HPDE6-E6E7 (cell line): ENCODE measurements around the gene SEMA6A.
A peak's percentile ranks its signal among the peaks of the same experiment; 100 is the strongest.

Experiments used
- DNase-seq: peaks from one replicate; pipeline ENCODE4 v3.0.0; 2011; ENCODE audit warnings: missing footprints; ENCODE audit errors: extremely low spot score

The SEMA6A gene

DNA sequence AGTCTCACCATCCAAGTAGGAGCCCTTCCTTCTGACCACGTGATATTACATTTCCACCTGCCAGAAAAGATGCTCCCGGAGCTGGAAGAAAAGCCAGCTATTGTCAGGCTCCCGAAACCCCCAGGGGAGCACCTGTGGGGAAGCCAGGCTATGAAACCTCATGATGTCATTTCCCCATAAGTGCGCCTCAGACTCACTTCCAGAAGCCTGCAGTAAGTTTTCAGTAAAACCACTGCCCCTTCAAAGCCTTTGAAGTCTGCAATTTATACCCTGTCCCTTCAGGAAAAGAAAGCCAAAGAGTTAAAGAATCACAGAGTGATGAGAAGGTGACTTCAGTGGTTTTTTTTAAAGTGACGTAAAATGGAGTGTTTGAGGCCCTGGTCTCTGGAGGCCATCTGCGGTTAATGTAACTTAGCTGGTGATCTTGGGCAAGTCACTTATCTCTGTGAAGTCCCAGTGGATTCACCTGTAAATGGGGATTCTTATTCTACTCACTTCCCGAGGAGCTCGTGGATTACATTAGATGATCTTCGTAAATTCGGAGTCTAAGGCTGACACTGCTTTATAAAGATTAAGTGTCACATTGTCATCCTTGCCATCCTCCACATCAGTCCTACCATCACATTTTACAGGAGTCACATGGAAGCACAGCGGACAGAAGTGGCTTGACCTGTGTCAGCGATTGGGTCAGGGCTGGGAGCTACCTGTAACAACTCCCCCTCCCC is 2.6 kb upstream of the SEMA6A start:
- no peak for DNase-seq

DNA sequence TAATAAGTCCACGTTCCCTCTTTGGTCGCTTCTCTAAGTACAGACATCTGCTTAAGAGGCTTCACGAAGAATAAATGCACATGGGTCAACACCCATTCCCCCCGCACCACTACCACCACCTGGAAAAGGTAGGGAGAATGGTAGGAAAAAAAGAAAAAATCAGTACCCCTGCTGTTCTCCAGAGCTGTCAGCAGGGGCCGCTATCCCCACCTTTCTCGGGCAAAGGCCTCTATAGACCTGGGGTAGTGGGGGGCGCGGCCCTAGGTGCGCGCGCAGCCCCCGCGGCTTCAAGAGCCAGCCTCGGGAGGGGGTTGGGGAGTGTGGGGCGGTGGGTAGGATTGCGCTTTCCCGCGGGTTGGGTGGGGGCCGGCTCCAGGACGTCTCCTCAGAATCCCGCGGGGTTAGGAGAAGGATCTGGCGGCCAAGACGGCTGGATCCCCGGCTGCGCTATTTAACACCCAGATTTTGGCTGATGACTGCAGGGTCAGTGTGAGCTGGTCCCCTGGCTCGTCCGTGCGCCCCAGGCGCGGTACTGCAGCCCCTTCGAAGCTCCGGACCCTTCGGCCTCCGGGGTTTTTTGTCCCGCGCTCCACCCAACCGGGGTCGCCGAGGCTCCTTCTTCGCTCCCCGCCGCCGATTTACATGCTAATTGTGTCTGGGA is 1.6 kb upstream of the SEMA6A start:
- DNase-seq: peak; percentile 54

DNA sequence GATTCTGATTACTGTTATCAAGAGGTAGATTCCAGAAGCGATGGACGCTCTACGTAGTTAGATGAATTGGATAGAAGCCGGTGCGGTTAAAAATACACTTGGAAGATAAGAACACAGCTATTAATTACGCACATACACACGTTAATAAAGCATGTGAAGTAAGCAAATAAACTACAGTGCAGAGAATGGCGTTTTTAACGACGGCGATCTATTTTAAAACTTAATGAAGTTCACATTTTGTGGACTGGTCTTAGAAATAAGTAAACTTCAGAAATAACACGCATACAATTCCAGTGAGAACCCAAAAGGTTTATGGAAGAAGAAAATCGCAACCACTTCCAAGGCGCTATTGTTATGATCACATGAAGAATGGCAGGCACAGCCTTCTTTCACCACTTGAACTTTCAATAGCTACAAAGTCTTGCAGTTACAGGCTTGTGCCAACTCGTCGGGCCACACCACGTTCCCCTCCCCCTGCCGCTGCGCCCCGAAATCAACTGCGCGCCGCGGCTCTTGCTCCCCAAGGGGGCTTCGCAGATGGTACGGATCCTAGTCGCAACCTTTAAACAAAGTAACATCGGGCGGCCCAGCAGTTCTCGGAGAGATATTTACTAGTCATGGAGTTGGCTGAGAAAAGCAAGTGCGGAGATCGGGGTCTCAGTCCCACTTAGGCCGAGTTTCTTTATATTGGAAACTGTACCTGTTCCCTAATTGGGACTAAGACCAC is 866 bp upstream of the SEMA6A start:
- no peak for DNase-seq

DNA sequence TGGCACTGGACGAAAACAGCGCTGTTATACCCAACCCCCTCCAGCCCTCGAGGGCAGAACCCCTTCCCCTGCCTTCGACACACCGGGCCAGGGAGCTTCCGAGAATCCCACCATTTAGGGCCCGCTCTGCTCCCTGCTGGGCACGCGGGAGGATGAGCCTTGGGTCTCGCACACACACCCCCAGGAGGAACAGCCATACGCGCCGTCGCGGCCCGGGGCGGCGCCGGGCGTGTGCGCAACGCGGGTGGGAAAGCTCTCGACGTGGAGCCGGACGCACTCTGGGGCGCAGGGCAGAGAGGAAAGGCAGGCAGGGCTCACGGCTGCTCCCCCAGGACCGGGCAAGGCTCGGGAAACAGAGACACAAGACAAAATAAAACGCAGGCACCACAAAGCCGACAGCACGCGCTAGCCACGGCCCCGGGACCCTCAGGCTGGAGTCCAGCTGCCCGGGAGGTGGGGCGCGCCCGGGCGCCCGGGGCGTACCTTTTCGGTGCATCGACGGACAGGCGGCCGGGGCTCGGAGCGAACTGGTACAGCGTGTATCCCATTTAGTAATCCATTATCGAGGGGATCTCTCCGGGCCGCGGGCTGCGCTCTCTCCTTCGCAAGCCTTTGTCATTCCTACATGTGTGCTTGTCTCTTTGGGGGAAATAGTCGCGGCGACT is 789 bp downstream of the SEMA6A start:
- no peak for DNase-seq

GRCh38 chr5:116573279-116573701 is 1.3 kb downstream of the SEMA6A start:
- DNase-seq: no peak

GRCh38 chr5:116572350-116573278 is 2.0 kb downstream of the SEMA6A start:
- DNase-seq: no peak

DNA sequence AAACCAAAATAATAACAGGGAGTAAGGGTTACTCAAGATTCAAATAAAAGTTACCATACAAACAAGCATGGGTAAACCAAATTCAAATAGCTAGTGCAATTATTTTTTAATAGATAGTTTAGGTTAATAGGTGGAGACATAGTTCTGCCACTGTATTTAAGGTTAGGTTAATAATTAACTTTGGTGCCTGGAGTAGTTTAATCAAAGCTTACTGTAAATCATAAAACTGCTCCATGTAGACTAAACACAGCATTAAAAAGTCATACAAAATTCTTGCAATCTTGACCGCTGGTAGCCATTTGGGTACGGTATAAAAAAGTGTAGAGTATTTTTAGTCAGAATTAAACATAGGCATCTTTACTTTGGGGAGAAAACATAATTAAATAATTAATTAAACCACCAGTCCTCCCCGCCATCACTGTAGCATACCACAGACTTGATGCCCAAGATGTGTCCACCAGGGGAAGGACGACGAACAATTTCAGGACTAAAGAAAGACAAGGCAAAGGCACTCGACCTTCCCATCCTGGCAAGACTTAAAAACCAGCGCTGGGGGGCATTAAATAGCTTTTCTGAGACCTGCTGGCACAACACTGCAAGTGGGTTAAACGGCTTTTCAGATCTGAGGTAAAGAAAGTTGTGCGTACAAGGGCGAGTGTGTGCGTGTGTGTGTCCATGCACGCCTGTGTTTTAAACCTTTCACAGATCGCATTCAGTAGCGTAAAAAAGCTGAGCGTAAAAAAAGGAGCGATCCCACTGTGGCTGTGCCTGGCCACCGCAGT is 2.9 kb downstream of the SEMA6A start:
- no peak for DNase-seq

DNA sequence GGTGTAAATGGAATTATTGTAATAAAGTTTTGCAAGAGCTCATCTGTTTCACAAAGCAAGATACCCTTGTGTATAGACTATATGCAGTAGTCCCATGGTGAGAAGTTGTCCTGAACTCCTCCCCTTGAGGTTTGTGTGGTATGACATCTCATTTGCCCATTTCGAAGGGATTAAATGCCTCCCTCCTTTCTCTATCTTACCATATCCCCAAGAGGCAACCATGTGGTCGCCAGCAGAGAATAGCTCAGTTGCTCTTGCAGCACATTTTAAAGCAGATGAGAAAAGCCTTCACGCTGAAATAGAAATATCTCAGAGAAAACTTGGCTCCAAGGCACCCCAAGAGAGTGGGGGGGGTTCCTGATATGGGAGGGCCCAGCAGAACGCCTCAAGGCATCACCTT is 4.6 kb downstream of the SEMA6A start:
- DNase-seq: no peak

- DNase-seq: no peak
Measured at GRCh38 chr5:116567106-116567505, 7.5 kb downstream of the SEMA6A start.

GRCh38 chr5:116566251-116566650 is 8.4 kb downstream of the SEMA6A start:
- DNase-seq: no peak

- no peak for DNase-seq
Measured at GRCh38 chr5:116564756-116565490, 9.7 kb downstream of the SEMA6A start.

- no peak for DNase-seq
Measured at GRCh38 chr5:116564312-116564711, 10.3 kb downstream of the SEMA6A start.

GRCh38 chr5:116563736-116564308 is 10.8 kb downstream of the SEMA6A start:
- no peak for DNase-seq

DNA sequence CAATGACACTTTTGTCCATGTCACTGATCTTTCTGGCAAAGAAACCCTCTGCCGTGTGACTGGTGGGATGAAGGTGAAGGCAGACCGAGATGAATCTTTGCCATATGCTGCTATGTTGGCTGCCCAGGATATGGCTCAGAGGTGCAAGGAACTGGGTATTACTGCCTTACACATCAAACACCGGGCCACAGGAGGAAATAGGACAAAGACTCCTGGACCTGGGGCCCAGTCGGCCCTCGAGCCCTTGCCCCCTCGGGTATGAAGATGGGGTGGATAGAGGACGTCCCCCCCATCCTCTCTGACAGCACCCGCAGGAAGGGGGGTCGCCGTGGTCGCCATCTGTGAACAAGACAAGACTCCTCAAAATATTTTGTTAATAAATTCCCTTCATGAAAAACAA is 12.0 kb downstream of the SEMA6A start:
- DNase-seq: no peak

GRCh38 chr5:116561658-116562057 is 13.0 kb downstream of the SEMA6A start:
- DNase-seq: no peak

GRCh38 chr5:116559673-116560164 is 14.9 kb downstream of the SEMA6A start:
- DNase-seq: no peak

- DNase-seq: no peak
Measured at GRCh38 chr5:116559239-116559638, 15.4 kb downstream of the SEMA6A start.

DNA sequence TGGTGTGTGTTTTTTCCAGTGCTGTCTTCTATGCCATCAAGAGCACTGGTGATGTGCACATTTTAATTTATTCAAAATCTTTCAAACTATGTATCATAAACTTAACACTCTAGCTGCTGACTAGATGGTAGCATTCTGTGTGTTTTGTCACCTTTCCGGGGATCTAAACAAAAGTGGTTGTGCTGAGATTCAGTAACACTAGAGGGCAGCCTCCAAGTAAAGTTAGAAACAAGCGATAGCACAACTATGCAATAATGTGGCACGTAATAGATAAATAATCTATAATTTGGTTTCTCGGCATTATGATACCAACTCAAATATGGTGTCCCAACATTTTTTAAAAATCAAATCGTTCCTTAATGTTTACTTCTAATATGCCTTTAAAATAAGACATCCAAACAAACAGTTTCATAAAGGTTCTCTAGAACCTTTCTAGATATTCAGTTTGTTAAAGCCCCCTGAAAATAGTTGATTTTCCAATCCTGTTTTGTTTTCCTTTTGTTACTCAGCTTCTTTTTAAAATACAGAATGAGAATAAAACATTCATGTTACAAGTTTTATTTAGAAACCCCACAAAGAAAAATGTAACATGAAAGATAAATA is 16.9 kb downstream of the SEMA6A start:
- DNase-seq: no peak

- DNase-seq: no peak
Measured at GRCh38 chr5:116554764-116555163, 19.9 kb downstream of the SEMA6A start.
